CD4-positive, alpha-beta T cell treated with Interleukin-15 for 1 hour (primary cell): ENCODE results near the gene KCNMA1.

Experiments used
- DNase-seq: peaks from one replicate; pipeline ENCODE4 v3.0.0-alpha.2; 2020

Gene KCNMA1

DNA sequence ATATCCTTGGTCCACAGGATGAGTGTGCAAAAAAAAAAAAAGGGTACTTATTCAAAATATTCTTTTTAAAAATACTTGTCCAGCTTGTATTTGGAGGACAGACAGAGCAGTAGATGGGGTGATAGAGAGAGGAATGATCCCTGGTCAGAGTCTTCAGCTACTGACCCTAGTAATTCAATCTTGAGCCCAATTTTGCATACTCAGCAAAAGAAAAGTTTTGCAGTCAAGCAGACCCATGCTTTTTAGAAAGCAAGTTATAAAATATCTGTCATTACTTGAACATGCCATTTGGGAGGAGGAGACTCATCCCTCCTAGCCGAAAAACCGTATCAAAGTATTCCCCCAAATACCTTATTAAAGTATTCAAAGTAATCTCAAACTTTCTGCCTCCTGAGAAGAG lies 585.0 kb downstream of the KCNMA1 start:
- no peak for DNase-seq

DNA sequence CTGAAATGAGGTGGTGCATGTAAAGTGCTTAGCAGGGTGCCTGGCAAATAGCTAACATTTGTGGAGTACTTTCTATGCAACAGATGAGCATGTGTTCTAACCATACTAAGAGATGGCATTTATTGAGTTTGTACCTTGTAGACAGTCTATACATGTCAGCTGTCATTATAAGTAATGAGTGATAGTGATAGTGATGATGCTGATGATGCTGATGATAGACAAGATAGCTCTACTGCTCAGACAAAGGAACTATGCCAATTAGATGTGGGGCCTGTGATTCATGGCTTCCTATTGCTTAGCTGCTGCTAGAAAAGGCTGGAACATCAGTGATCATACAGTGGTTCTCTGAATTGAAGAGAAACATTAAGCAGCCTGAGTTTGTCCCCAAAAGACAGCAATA lies 585.8 kb downstream of the KCNMA1 start:
- no peak for DNase-seq

DNA sequence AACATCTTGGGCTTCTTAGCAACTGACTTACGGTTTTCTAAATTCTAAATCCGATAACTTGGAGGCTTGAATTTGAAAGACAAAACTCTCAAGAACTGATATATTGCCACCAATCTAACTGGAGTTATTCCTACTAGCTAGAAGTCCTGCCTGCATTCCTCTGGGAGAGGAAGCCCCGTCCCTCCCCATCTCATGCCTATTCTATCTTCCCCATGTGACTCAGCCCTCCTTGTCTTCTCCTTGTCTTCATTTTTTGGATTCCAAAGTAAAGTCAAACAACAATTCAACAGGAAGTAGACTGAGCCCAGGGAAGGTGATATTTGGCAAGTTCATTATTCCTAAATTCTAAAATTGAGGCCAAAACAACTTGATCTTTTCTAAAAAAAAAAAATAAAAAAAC lies 587.7 kb downstream of the KCNMA1 start:
- DNase-seq = no peak

DNA sequence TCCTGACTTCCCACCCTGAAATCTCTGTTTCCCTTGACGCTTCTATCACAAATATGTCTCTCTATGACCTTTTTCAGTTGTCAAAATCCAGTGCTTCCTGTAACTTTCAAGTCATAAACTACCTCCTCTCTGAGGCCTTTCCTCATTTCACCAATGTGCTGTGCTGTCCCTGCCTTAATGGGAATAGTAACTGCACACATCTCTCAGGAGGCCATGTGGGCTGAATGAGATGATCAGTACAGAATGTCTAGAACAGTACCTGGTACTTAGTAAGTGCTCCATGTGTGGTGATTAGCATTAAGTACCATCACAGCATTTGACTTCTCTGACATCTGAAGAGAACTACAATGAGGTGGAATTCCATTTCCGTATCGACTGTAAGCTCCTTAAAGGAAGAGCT lies 588.5 kb downstream of the KCNMA1 start:
- DNase-seq = no peak

DNA sequence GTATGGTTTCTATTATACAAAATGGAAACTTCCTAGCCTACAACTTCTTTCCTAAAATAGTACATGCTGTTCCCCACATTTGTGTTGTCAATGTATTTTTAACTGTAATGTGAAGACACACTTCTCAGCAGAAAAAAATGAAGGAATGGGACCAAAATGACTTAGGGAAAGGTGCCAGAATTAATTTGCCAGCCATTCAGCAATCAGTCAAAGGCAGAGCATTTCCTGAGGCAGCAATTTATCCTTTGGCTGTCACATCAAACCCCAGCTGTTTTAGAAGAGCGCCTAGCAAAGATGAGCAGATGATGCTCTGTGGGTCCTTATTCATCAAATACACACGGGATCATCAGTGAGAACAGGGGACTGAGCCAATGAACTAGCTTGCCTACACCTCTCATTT lies 592.5 kb downstream of the KCNMA1 start:
- no peak for DNase-seq

DNA sequence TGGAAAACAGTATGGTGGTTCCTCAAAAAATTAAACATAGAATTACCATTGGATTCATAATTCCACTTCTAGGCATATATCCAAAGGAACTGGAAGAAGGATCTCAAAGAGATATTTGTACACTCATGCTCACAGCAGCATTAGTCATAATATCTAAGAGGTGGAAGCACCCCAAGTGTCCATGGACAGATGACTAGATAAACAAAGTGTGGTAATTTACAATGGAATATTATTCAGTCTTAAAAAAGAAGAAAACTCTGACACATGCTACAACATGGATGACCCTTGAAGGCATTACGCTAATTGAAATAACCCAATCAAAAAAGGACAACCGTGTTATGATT lies 594.2 kb downstream of the KCNMA1 start:
- DNase-seq = no peak

DNA sequence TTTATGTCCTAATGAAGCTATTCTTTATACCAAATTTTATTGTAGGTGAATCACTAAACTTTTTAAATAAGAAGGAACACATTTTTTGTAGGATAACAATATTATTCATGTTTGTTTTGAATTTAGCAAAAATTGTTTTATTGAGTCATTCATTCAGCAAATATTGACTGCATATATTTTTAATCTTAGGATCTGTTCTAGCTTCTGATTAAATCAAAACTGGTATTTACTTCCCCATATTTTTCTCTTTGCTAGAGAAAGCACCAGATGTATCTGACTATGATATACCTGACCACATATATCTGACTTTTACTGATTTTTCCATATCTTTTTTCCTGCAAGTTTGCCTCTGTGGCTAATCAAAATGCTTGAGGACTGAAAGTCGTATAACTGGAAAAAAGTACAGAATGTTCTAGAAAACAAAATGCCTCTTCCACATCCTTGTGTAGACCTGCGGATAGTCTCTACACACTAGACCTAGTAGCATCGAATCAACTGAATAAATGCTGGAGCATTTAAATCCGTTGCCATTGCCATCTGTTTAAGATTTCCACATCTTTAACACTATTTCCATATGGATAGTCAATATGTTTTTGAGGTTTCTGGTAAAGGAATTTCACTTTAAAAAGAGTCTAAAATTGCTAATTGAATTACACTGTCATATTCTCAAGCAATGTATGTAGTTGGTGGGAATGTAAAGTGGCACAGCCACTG lies 594.7 kb downstream of the KCNMA1 start:
- no peak for DNase-seq

DNA sequence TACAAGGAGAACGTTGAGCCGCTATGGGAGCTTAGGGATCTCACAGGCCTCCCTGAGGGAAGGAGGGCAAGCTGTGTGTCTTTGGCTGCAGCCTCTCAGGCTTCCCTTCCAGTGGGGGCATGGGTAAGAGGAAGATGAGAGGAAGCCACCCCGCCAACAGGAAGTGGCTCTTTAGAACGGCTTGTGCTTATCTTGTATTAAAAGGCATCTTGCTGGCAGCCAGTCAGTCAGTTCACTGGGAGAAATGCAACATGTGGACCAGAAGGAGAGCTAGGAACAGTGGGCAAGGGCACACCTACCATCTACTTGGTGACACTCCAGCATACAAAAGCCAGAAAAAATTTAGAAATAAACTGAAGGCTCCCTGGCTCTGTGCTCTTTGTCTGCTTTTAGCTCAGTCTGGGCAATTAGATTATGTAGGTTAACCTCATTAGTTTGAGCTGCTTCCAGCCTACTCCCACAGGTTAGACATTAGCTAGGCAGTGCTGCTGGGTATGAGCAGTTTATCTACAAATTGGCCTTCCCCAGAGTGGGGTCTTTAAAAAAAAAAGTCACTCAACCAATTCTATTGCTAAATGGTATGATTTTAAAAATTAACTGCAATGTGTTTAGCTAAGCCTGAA lies 595.9 kb downstream of the KCNMA1 start:
- DNase-seq = peak; percentile 19

DNA sequence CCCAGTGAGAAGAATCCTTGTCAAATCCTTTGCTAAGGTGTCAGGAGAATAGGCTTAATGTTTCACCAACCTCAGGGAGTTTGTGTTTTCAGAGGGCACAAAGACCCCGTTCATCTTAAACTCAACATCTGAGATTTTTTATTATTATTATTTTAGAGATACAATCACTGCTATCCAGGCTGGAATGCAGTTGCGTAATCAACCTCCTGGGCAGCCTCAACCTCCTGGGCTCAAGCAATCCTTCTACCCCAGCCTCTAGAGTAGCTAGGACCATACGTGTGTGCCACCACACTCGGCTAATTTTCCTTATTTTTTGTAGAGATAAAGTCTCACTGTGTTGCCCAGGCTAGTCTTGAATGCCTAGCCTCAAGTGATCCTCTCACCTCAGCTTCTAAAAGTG lies 599.2 kb downstream of the KCNMA1 start:
- no peak for DNase-seq

DNA sequence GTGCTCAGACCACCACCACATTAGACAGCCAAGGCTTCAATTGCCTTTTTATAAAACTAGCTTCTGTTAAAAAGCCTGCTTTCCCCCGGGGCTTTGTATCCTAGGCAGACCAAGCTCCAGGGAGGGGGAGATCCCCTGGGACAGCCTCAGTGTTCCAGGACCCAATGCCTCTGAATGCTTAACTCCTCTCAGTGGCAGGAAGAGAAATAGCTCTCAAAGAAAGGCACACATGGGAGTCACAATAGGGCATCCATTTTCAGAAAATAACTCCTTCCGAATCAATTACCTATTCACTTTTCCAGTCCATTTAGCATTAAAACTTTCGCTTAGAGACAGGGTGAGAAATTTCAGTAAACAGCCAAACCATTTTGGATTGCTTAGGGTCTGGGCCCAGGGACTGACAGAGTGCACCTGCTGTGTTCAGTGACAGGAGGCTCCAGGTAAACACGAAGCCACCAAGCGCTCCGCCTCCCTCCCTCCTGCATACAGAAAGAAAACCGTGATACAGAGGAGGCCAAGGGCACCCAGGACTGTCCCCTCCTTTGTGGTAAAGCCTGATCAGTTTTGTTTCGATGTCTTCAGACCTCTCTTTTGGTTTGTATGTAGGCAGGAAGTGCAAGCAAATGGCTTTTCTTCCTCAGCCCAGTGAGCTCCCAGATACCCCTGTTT lies 599.7 kb downstream of the KCNMA1 start:
- DNase-seq = no peak

DNA sequence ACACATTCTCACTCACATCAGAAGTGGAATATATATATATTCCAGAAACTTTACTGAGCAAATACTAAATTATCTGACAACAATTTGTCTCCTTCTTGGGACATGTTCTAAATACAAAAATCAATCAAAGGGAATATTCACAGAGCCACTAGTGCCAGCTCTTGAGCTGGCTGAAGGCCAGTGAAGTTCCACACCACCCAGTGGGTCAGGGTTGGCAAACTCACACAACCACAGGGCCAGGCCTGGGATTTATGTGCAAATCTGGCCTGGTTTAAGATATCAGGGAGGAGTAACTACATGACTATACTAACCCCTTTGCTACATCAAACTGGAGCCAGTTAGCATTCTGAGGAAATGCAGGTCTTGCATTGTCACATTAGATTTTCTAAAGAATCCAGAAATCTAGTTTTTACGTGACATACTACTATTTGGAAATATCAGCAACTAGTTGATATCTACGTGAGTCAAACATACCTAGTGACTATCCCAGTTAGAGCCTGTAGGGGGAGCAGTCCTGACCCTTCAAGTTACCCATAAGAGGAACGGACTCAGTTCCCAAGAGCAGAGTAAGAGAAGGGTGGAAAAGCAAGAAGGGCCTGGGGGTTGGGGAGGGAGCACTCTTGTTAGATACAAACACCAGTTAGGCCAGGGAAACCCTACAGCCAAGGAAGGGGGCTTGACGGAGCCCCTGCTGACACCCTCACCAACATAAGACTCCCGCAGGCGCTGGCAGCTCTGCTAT lies 600.4 kb downstream of the KCNMA1 start:
- no peak for DNase-seq

DNA sequence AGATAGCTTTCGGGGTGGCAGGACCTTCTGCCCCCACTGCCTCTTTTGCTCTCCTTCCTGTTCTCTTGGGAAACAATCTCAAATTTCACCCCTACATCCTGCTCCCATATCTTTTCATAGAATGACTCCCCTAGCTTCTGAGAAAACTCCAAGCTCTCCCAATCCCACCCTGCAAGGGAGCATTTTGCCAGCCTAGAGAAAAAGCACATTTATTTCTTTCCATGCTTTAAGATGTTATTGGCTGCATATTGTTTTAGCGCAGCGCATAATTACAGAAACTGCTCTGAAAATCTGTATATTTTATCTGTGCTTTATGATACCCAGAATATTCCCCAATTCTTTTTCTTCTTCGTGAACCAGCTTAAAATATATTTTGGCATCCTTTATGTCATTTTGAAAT lies 601.3 kb downstream of the KCNMA1 start:
- DNase-seq = no peak

DNA sequence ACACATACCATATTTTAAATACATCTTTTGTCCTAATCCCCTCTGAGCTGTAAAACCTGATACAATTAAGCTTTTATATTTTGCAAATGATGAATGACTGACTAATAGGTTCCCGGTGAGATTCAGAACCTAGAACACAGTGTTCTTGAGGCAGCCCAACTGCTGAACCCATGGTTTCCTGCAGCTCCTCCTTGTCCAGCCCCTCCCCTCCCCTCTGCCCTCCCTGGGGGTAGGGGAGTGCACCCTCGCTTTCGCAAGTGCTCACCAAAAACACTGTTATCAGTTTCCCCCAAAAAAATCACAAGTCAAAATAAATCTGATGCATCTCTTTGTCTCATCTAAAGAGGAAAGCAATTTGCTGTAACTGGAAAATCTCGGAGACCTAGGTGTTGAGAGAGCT lies 602.8 kb downstream of the KCNMA1 start:
- no peak for DNase-seq

DNA sequence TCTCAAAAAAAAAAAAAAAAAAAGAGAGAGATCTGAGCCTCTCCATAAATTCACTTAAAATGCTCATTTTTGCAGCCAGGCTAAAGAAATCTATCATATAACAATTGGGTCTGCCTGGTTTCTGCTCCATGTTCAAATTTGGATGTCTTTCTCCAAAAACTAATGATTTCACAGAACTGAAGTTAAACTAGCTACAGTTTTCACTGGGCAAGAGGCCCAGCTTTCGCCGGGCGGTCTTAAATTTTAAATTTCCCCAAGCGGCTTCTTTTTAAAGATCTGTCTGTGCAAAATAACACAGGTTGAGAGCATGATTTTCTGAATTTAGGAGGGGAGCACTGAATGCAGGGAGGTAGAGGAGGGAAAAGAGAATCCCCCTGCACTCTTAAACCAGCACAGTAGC lies 603.4 kb downstream of the KCNMA1 start:
- DNase-seq = no peak

DNA sequence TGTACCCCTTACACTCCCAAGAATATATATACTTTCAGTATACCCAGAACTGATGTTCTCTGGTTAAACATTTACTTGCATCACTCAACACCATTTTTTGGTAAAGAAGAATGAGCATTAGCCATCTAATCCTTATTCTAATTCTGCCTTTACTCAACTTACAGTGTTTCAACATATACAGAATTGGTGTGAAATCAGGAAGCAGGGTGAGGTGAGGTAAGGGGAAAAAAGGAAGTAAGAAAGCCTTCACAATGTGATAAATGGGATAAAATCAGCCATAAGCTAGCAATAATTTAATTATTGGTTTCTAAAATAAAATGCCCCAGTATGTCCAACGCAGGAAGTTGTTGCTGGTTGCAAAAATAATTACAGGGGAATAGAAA lies 605.4 kb downstream of the KCNMA1 start:
- DNase-seq = no peak

DNA sequence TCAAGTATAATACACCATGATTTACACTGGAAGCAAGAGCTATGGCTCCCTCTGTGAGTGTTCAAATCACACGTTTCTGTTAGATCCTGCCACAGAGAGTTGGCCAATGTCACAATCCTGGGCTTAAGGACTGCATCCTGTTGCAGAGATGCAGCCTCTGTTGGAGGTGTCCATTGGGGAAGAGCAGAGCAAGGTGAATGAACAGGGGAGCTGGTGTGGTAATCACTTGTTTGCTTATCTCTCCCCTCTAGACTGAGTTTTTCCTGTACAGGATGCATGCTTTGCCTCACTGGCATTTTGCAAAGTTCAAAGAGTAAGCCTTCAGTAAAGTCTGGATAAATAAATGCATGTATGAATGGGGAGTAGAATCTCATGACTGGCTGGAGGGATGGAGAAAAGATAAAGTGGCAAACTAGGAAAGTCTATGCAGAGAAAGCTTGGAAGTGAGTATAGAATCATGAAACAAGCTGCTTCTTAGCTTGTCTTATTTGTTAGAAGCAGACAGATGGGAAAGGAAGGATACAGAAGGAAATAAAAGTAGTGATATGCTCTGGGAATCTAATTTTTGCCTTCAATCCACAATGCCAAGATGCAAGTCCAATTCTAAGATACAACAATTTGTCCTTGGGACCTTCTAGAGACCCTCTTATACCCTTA lies 605.9 kb downstream of the KCNMA1 start:
- no peak for DNase-seq

DNA sequence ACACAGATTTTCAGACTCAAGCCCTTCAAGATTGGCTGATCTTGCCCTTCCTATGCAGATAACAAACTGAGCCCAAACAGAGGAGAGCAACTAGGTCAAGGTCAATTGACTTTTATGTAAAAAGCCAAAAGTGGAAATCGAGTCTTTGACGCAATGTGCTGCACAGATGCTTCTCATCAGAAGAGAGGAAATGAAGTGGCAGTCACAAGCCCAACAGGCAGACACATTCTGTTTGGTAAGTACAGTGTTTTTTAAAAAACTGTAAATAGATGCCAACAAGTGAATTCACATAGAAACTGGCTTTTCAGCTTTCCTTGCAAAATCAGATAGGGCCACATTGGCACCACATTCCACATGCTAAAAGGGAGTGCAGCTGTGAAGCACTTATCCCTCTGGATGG lies 606.6 kb downstream of the KCNMA1 start:
- no peak for DNase-seq

DNA sequence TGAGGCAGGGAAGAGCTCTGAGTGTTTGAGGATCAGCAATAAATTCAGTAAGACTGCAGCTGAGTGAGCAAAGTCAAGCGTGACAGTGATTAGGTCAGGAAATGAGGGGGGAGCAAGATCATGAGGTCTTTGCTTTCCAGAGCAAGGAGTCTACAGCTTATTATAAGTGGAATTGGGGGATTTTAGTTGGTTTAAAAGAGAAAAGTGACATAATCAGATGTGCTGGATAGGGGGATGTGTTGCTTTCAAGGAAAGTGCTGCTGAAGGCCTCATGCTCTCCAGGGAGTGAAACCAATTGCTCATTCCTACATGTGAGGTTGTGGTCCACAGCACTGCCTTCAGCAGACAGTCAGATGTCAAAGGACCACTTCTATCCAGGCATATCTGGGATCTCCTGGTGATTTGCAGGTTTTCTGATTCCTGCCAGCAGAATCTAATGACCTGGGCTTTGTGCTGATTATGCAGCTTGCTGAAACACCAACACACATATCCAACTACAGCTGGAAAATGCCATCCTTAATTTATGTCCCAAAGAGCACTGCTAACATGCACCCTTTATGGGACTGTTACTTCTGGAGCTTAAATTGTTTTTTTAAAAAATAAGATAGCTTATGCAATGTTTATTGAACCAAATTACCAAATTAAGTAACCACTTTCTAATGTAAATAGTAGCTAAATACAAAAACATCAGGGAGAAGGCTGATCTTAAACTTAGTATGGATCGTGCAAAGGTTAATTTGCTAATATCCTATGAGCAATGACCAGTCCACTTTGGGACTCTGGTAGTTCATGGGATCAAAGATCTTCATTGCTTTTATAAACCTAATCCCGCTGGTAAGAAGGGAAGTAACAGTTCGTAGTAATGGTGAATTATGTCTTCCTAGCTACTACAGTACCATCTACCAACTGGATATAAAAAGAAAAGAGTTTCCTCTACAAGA lies 607.6 kb downstream of the KCNMA1 start:
- DNase-seq = no peak

DNA sequence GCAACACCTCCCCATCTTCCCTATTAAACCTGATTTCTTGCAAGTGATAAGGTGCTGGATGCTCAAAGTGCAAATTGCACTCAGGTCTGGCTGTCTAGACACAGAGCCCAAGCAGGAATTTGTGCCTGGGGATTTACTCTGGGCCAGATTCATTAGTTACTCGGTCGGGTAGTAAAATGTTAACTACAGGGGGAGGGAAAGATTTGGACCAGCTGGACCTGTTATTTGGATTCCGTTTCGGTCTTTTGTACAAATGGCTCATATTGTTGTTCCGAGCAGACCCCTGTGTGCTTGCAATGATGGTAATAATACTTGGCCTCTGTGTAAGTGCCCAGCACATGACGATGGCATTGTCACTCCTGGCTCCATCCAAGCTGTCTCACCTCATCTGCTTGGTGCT lies 609.6 kb downstream of the KCNMA1 start:
- DNase-seq = no peak

DNA sequence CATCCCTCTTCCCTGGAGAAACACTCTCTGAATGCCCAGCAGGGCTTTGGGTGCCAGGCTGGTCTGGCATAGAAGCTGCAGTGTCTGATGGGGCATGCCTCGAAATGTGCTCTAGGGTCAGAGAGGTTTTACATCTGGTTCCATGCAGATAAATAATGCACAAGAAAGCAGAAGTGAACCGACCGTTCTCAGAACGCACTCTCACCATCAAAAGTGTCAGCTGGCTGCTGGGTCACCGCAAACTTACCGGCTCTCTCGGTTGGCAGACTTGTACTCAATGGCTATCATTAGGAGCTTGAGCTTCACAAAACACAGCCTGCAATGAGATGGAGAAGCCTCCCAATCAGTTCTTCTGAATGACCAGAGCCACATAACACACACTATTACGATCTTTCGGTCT lies 610.0 kb downstream of the KCNMA1 start:
- no peak for DNase-seq

DNA sequence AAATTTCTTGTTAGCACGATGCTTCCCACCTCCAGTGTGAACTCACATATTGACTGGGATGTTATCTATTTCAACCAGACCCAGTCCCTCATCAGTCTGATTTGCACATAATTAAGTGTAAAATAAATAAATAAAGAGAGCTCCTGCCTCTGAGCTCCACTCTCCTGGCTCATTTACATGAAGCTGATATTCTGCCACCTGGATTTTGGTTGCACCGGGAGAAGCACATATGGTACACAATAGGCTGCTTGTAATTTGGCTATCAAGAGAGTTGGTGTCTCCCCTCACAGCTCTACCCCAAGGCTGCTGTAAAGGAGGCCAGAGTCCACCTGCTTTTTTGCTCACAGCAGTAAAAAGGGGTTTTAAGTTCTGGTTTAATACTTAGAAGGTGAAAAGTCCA lies 610.5 kb downstream of the KCNMA1 start:
- no peak for DNase-seq

DNA sequence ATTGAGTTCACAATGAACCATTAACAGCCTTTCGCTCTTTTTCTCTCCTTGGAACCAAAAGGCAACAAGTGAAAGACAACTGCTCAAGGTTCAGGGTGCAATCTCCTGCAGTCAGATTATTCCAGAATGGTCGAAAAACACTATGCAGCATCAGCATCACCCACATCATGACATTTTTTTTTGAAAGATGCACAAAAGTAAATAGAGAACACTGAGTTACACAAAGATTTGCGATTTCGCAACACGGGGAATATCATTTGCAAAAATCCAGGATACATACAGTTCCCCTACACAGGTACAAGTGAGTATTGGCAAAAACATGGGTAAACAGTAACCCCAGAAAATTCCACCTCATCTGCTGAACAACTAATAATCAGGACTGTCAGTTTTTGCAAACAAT lies 611.5 kb downstream of the KCNMA1 start:
- DNase-seq = no peak
